Fibroblast of lung (primary cell): ENCODE measurements around the gene PNMA5. TPM values are rescaled to one million over a fixed set of nuclear protein-coding genes. Genes with fewer than 3 reads are reported as not detected.

Experiments used
- DNase-seq, 2 donors: peaks; one replicate each; pipeline versions ENCODE4 v3.0.0 to v3.0.0-alpha.2; 2010; ENCODE audit warnings: low read depth in 2 of 2
- H2AFZ ChIP-seq: 2 replicates; pipeline ENCODE4 v1.5.1; 2012; ENCODE audit warnings: low read length, control low read depth, inconsistent platforms
- H3K27ac ChIP-seq: 2 replicates; pipeline ENCODE4 v1.5.1; 2011; ENCODE audit warnings: low read length, control low read depth; ENCODE audit not compliant: insufficient read depth
- H3K27me3 ChIP-seq: 2 replicates; pipeline ENCODE4 v1.5.1; 2011; ENCODE audit warnings: mild to moderate bottlenecking, low read length; ENCODE audit not compliant: control insufficient read depth, insufficient read depth
- H3K36me3 ChIP-seq: 2 replicates; pipeline ENCODE4 v1.5.1; 2011; ENCODE audit warnings: low read length; ENCODE audit not compliant: control insufficient read depth, insufficient read depth
- H3K4me1 ChIP-seq: 2 replicates; pipeline ENCODE4 v1.5.1; 2011; ENCODE audit warnings: low read length; ENCODE audit not compliant: control insufficient read depth, insufficient read depth; ENCODE audit errors: extremely low read depth
- H3K4me2 ChIP-seq: 2 replicates; pipeline ENCODE4 v1.5.1; 2011; ENCODE audit warnings: low read length, control low read depth; ENCODE audit not compliant: insufficient read depth; ENCODE audit errors: extremely low read depth
- H3K4me3 ChIP-seq, 4 experiments: fragments of 200-600 bp in 1 of 4; sonication (generic) in 1 of 4; replicated peaks in 1 of 4; 2 replicates each; pipeline ENCODE4 v1.5.1; 2011 to 2016; ENCODE audit warnings: low read length in 4 of 4, low read depth in 3 of 4, mild to moderate bottlenecking in 3 of 4, control low read depth in 2 of 4, inconsistent platforms in 1 of 4, mixed read lengths in 1 of 4; ENCODE audit not compliant: insufficient read depth in 1 of 4; ENCODE audit errors: control extremely low read depth in 1 of 4
- H3K79me2 ChIP-seq: 2 replicates; pipeline ENCODE4 v1.5.1; 2012; ENCODE audit warnings: mild to moderate bottlenecking, low read length, inconsistent platforms; ENCODE audit not compliant: control insufficient read depth, insufficient read depth
- H3K9ac ChIP-seq: 2 replicates; pipeline ENCODE4 v1.5.1; 2011; ENCODE audit warnings: mild to moderate bottlenecking, low read length, control low read depth; ENCODE audit not compliant: insufficient read depth
- H3K9me3 ChIP-seq: 2 replicates; pipeline ENCODE4 v1.5.1; 2012; ENCODE audit warnings: low read depth, low read length; ENCODE audit not compliant: control insufficient read depth, insufficient read depth
- H4K20me1 ChIP-seq: 2 replicates; pipeline ENCODE4 v1.5.1; 2011; ENCODE audit warnings: low read length; ENCODE audit not compliant: control insufficient read depth, insufficient read depth; ENCODE audit errors: extremely low read depth
- CTCF ChIP-seq, 2 donors: IDR thresholded peaks in 1 of 2; conservative IDR thresholded peaks in 1 of 2; 1 replicate in 1 of 2; 2 replicates in 1 of 2; pipeline ENCODE4 v1.5.1; 2011 to 2012; ENCODE audit warnings: low read length in 2 of 2, control low read depth in 1 of 2, inconsistent platforms in 1 of 2, low read depth in 1 of 2, mild to moderate bottlenecking in 1 of 2
- EZH2 ChIP-seq: IDR thresholded peaks from 2 replicates; pipeline ENCODE4 v1.5.1; 2012; ENCODE audit warnings: low read length, control low read depth, mild to moderate bottlenecking; ENCODE audit errors: missing control alignments
- polyA plus RNA-seq, 2 donors: library from polyadenylated mRNA; depleted of rRNA in 1 of 2; stranded (reverse) in 1 of 2; unstranded in 1 of 2; fragments of >200 nt; gene quantifications; 2 replicates each; pipeline ENCODE4 v1.2.1, GENCODE V29; 2011 to 2012; ENCODE audit warnings: missing spikeins in 1 of 2
- total RNA-seq: library from RNA; depleted of rRNA; stranded (reverse); fragments of >200 nt; gene quantifications from 2 replicates; pipeline ENCODE4 v1.2.1, GENCODE V29; 2014

The PNMA5 gene
- total and polyA plus RNA-seq, 2 donors (not counting 1 experiment from before 2014, with no cell fraction given) = not detected

DNA sequence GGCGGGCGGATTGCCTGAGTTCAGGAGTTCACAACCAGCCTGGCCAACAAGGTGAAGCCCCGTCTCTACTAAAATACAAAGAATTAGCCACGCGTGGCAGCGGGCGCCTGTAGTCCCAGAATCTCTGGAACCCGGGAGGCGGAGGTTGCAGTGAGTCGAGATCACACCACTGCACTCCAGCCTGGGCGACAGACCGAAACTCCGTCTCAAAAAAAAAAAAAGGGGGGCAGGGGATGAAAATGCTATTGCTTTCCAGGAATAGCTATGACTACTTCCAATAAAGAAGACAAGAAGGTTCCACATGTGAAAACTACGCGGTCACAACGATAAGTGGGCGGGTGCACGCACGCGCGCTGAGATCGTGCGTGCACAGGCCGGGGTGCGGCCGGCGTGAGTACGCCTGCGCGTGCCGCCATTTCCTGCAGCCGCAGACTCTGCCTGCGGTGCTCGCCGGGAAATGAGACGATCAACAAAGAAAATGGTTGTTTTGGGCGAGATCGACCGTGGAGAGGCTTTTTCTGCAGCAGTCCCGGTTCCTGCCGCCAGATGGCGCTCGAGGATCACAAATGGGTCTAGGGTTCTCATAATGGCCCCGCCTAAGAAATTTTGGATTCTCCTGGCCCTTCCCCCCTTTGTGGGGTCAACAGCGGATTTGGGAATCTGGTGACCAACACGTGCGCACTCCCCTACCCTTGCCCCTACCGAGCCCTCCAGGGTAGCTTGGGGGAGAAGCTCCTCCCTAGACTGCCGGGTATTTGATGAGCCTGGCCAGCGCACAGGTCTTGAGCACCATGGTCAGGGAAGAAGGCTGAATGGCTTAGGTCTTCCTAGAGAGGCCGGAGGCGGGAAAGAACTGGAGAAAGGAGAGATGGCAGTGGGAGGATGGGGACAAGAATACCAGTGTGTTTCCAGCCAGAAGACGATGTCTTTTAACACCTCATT lies 35.1 kb downstream of the PNMA5 start:
- Histone ChIP-seq H4K20me1 (no peaks in the 10 kb centered on the region), H3K4me2 (no peak overlapping the region), H3K27me3 (no peaks in the 10 kb centered on the region), H2AFZ (peak overlapping the region; percentile 44), H3K4me3 (peak overlapping the region in 2 of 4 experiments; percentile 27 to 33), H3K27ac (no peak overlapping the region), H3K4me1 (no peaks in the 10 kb centered on the region), H3K9me3 (no peaks in the 10 kb centered on the region), H3K79me2 (no peaks in the 10 kb centered on the region), H3K36me3 (no peaks in the 10 kb centered on the region), H3K9ac (no peak overlapping the region)
- TF ChIP-seq EZH2 = no peak
- peak; percentile 62 to 67 for TF ChIP-seq CTCF (conservative IDR thresholded peaks at IDR 0.05 in 1 of 2, IDR thresholded peaks at IDR 0.05 in 1 of 2; ENCODE audit: low read depth in 1 of 2, low read length in 2 of 2)
- DNase-seq = peak; percentile 83 to 88

- no peaks in the 10 kb centered on the region for H3K9me3 ChIP-seq
- no peak overlapping the region for H3K4me3 ChIP-seq
- peak in 1 of 2 donors; percentile 31 for DNase-seq
- TF ChIP-seq CTCF (conservative IDR thresholded peaks at IDR 0.05 in 1 of 2, IDR thresholded peaks at IDR 0.05 in 1 of 2; ENCODE audit: low read depth in 1 of 2, low read length in 2 of 2) = no peak
- no peak for TF ChIP-seq EZH2
- no peak overlapping the region for H3K4me2 ChIP-seq
- no peaks in the 10 kb centered on the region for H3K4me1 ChIP-seq
- no peaks in the 10 kb centered on the region for H3K36me3 ChIP-seq
- H3K79me2 ChIP-seq = no peaks in the 10 kb centered on the region
- no peaks in the 10 kb centered on the region for H4K20me1 ChIP-seq
- H3K27me3 ChIP-seq = no peaks in the 10 kb centered on the region
- H3K9ac ChIP-seq = no peak overlapping the region
- peak overlapping the region; percentile 26 for H2AFZ ChIP-seq
- no peak overlapping the region for H3K27ac ChIP-seq
Measured at GRCh38 chrX:152958047-152958446, 35.9 kb downstream of the PNMA5 start.

DNA sequence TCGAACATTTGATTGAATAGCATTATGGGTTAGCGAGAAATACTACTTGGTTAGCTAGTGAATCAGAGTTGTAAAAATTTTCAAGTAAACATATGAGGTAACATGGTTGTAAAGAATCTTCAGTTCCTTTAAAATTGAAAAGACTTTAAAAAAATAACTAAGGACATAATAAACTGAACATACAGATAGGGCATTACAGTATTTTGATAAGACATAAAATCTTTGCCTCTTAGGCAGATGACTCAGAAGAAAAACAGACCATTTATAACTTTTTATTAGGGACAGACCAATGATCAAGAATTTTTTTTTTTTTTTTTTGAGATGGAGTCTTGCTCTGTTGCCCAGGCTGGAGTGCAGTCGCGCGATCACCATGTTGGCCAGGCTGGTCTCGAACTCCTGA lies 43.1 kb downstream of the PNMA5 start:
- Histone ChIP-seq H2AFZ (no peak overlapping the region), H3K4me2 (no peak overlapping the region), H3K4me3 (no peak overlapping the region), H3K79me2 (no peaks in the 10 kb centered on the region), H3K9ac (no peak overlapping the region), H3K9me3 (no peaks in the 10 kb centered on the region), H3K27me3 (no peaks in the 10 kb centered on the region), H3K4me1 (no peaks in the 10 kb centered on the region), H4K20me1 (no peaks in the 10 kb centered on the region), H3K36me3 (no peaks in the 10 kb centered on the region), H3K27ac (no peak overlapping the region)
- TF ChIP-seq CTCF (conservative IDR thresholded peaks at IDR 0.05 in 1 of 2, IDR thresholded peaks at IDR 0.05 in 1 of 2; ENCODE audit: low read depth in 1 of 2, low read length in 2 of 2) (no peak), EZH2 (no peak)
- DNase-seq = no peak
